HG03565 (cell line): Measurements from ENCODE around the gene DLX4.

Source experiments
- ATAC-seq: cut with Tn5 transposase; IDR thresholded peaks from one replicate; pipeline ENCODE4 v1.9.1; 2021; ENCODE audit warnings: mild to moderate bottlenecking, moderate library complexity; ENCODE audit not compliant: unreplicated experiment

Gene DLX4, protein sequence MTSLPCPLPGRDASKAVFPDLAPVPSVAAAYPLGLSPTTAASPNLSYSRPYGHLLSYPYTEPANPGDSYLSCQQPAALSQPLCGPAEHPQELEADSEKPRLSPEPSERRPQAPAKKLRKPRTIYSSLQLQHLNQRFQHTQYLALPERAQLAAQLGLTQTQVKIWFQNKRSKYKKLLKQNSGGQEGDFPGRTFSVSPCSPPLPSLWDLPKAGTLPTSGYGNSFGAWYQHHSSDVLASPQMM

DNA sequence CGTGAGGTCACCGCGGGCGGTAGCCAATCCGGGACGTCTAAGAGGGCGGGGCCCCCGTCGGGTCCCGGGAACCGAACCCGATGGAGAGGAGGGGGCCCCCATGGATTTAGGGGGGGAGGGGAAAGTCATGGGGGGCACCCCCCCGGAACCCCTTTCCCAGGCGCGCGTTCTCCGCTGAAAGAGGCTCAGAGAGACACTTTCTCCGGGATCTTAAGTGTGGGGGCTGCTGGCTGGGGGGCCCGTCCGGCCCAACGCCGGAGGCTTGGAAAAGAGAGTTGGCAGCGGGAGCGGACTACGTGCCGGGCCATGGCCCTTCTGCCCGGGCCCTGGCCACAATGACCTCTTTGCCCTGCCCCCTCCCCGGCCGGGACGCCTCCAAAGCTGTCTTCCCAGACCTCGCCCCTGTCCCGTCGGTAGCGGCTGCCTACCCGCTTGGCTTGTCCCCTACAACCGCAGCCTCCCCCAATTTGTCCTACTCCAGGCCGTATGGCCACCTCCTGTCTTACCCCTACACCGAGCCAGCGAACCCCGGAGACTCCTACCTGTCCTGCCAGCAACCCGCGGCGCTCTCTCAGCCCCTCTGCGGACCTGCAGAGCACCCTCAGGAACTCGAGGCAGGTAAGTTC, at the start of gene DLX4:
Gene DLX4 (plus strand): TSS at position 57 of the 626 bp plus-strand sequence. CDS start 279 bp downstream, at position 336.
- no peak for ATAC-seq

DNA sequence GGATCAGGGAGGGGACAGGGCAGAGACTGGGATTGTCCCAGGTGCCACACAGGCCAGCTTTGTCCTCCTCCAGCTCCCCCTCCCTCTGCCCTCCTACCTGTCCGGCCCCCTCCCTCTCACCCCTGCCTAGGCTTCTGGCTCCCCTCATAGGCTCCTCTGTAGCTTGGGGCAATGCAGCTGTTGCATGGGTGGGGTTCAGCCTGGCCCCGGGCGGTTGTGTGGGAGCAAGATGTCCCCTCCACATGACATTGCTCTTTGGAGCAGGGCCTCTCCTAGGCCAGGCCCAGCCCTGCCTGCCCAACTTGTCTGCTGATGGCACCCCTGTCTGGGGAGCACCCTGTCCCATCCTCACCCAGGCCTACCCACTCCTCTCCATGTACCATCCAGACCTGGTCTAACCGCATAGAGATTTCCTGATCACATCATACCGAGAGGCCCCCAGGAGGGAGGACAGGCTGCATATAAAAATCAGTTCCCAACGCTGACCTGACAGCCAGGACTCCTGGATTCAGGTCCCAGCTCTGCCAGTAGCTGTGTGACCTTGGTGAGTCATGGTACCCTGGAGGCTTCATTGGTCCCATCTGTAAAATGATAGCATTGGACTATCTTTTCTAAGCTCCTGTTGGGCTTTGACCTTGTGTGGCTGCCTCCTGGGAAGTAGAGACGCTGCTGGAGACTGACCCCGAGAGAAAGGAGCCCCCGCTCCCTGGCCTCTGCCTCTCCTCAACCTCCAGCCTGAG, 48.8 kb upstream of the DLX4 start:
- no peak for ATAC-seq

- ATAC-seq: no peak
Measured at GRCh38 chr17:49922095-49922494, 46.9 kb upstream of the DLX4 start.

DNA sequence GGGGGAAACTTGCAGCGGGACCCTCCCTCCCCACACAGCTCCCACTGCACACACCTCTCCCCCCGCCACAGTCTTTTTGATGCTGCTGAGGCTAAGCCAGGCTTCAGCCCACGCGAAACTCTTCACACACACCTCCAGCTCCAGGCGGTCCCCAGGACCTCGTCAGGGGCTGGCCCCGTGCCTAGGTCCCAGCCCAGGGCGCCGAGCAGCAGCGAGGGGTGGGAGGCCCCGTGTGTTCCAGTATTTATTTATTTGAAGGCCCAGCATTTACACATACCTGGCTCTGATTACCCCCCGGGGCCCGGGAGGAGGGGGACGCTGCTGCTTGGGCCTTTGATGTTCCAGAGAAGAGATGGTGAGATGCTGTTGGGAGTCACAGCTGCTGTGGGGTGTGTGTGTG, 44.9 kb upstream of the DLX4 start:
- ATAC-seq: no peak

DNA sequence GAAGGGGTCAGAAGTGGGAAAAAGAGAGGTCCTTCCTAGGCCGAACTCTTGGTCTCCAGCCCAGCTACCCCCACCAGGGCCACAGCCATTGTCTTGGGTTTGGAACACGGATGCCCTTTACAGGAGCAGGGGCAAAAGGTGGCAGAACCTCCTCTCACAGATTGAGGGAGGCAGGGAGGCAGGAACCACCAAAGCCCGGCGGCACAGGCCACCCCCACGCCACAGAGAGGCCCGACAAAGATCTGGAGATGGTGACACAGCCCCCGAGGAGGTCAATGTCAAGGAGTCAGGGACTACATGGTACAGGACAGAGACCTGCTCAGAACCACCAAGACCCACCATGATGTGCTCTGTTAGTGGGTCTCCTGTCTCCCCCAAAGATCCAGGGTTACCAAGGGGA, 44.4 kb upstream of the DLX4 start:
- ATAC-seq: no peak

- ATAC-seq: no peak
Measured at GRCh38 chr17:49925921-49926320, 43.1 kb upstream of the DLX4 start.

GRCh38 chr17:49926886-49927285, 42.1 kb upstream of the DLX4 start:
- no peak for ATAC-seq

GRCh38 chr17:49928126-49928800, 40.7 kb upstream of the DLX4 start:
- no peak for ATAC-seq

GRCh38 chr17:49928837-49929475, 40.0 kb upstream of the DLX4 start:
- ATAC-seq: no peak

- no peak for ATAC-seq
Measured at GRCh38 chr17:49930880-49931279, 38.1 kb upstream of the DLX4 start.

DNA sequence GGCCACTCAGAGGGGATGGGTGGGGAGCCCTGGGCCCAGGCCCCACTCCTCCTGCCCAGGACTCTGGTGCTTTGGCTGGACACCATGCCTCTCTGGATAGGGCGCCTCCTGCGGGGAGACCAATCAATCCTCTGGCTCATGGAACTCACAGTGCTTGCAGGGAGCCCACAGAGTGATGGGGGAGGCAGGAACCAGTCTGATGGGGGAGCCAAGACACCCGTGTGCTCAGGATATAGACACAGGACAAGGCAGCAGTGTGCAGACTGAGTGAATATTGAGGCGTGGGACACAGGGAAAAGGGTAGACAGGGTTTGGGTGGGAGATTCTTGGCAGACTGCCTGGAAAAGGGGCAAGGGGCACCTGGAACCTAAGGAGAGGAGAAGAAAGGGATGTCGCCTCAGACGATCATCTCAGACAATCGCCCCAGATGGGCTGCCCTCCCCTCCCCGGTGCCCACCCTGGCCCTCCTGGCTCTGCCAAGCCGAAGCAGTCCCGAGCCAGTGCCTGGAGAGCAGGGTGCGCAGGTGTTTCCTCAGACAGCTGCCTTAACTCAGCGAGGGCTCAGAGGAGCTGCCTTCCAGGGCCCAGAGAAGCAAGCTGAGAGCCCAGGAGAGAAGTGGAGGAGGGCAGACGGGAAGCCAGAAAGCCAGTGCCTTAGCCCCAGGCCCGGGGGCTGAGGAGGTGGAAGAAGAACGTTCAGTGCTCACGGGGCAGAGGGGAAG, 37.4 kb upstream of the DLX4 start:
- no peak for ATAC-seq

DNA sequence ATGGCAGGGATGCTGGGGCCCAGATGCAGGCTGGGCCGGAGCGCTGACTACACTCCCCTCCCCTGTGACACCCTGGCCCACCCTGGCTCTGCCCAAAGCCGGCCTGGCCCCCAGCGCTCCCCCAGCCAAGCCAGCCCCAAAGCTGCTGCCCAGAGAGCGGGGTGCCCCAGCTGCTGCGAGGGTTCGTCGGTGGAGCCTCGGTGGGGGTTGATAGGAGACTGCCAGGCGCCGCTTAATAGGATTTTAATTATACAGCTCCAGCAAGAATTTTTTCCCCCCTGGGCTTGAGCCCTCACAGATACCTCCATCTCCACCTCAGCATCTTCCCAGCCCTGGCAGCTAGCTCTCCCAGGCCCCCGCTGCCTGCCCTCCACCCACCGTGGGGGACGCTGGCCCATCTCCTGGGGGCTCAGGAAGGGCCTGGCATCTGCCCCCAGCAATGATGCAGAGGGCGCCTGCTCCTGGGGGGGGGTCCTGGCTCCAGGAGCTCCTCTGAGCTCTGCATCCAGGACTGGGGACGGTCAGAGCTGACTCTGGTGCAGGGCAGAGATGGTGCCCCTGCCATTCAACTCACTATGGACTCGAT, 36.8 kb upstream of the DLX4 start:
- no peak for ATAC-seq

DNA sequence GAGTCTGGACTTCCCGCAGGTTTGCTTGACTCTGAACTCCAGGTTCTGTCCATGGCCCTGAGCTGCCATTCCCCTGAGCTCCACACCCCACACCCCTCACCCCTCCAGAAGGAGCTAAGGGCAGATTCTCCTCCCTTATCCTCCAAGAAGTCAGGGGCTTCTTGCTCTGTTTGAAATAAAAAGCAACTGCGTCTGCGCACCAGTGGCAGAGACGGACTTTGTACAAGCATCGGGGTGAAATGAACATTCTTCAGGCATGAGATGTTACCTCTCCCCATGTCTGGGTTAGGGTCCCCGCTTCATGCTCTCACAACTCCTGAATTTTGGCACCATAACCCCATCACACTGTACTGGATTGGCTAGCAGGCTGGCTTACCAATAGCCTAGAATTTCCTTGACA, 36.1 kb upstream of the DLX4 start:
- ATAC-seq: no peak

DNA sequence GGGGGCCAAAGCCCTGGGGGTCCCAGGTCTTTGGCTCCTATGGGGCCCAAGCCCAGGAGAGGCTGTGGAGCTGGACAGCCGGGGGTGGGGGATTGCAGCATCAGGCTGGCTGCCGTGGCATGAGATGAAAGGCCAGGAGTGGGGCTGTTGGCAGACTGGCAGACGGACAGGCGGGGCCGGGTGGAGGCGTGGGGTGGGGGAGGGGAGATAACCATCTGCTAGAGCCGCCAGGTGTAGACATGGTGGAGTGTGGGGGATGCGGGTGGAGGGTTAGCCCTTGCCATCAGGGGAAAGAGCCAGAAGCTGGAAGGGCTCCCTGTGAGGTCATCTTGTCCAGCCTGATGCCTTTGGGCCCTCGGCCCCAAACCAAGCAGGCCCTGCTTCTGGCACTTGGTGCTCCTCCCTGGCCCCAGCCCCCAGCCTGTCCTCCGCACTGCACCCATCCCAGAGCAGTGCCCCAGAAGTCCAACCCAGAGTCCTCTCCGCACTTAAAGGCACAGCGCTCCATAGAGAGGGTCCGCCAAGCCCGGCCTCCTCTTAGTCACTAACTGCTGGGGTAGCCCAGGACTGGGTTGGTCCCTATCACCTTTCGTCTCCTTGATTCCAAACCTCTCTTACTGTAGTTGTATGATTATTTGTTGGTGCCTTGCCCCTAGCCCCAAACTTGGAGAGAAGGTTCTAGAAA, 33.3 kb upstream of the DLX4 start:
- no peak for ATAC-seq

GRCh38 chr17:49936386-49936785, 32.6 kb upstream of the DLX4 start:
- no peak for ATAC-seq

GRCh38 chr17:49939318-49939717, 29.7 kb upstream of the DLX4 start:
- no peak for ATAC-seq

- ATAC-seq: no peak
Measured at GRCh38 chr17:49941427-49941826, 27.6 kb upstream of the DLX4 start.

- ATAC-seq: no peak
Measured at GRCh38 chr17:49942947-49943346, 26.0 kb upstream of the DLX4 start.

- ATAC-seq: no peak
Measured at GRCh38 chr17:49944273-49944870, 24.6 kb upstream of the DLX4 start.
